ENCODE results near the gene SRRM5. TPM values are rescaled to one million over a fixed set of nuclear protein-coding genes. Genes with fewer than 3 reads are reported as not detected.
A peak's percentile ranks its signal among the peaks of the same experiment; 100 is the strongest.

Gene SRRM5
- total and polyA plus RNA-seq, 2 of the 4 experiments (the other 2 are of a cell fraction) = 0.10 TPM; not detected in 1

DNA sequence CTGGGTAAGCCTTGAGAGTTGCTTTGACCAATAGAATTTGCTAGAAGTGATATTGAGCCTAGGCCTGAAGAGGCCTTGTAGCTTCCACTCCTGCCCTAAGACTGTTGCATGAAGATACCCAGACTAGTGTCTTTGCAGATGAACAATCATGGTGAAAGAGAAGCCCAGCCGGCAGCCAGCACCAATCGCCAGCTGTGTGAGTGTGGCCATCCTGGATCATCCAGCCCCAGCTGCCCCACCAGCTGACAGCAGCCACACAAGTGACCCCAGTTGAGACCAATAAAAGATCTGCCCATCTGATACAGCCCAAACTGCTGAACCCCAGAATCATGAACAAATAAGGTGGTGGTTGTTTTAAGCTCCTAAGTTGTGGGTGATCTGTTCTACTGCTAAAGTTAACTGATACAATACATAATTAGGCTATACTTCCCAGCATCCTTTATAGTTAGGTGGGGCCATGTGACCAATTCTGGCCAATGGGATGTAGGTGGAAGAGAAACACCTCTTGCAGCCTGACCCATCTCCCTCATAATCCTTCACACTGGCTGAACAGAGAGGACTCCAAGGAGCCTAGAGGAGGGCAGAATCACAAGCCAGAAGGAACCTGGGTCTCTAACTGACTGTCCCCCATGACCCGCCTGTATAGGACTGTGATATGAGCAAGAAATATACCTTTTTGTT, 16.9 kb downstream of the SRRM5 start:
- 83% methylated on average over 1 of the region's 3 CpGs; no CpG with 5 or more reads in 1 of the 2 experiments for WGBS, 2 experiments (ENCODE audit: extremely low coverage in 2 of 2, insufficient read length in 1 of 2)
- no peak overlapping the region for H2AK9ac ChIP-seq (replicated peaks; ENCODE audit: low read depth, low read length, poor library complexity)
- dilution Hi-C loops (cut with HindIII; ENCODE audit: low sequenced_read_pairs, unreplicated experiment) (no loop called here), in situ Hi-C loops (cut with MboI; ENCODE audit: low sequenced_read_pairs) (no loop called here), intact Hi-C loops (cut with micrococcal nuclease) (no loop called here)
- no peaks in the 10 kb centered on the region for H3K9me3 ChIP-seq (ENCODE audit: control insufficient read depth, insufficient read depth, low read length)
- no peak overlapping the region for H3K4me3 ChIP-seq (ENCODE audit: insufficient read depth, low read depth, low read length)
- no peak overlapping the region for H4K8ac ChIP-seq (ENCODE audit: low read depth in 2 of 2, low read length in 2 of 2)
- no peak overlapping the region for H3K9ac ChIP-seq (ENCODE audit: low read depth, low read length)
- H2BK20ac ChIP-seq (ENCODE audit: low read depth, low read length) = no peak overlapping the region
- no peak overlapping the region for H4K91ac ChIP-seq (ENCODE audit: insufficient read depth, low read depth, low read length)
- no peaks in the 10 kb centered on the region for H3K36me3 ChIP-seq (ENCODE audit: control insufficient read depth, insufficient read depth, low read length)
- no peak overlapping the region for H3K4me2 ChIP-seq (ENCODE audit: low read depth, low read length)
- no peak overlapping the region for H4K5ac ChIP-seq (ENCODE audit: low read depth, low read length)
- H2AFZ ChIP-seq (replicated peaks; ENCODE audit: low read length, poor library complexity) = no peak overlapping the region
- no peak overlapping the region for H3K27ac ChIP-seq (ENCODE audit: insufficient read depth, low read length)
- no TSS peak for BruUV-seq (replicated peaks)
- POLR2A ChIA-PET (ENCODE audit: unreplicated experiment) = no interaction called here
- no peak for DNase-seq
- CTCF ChIA-PET = no interaction called here
- H3K4me1 ChIP-seq (ENCODE audit: control insufficient read depth, insufficient read depth, low read length) = no peaks in the 10 kb centered on the region
- H3K9me1 ChIP-seq (ENCODE audit: insufficient read depth, low read length) = no peaks in the 10 kb centered on the region
- no peak overlapping the region for H2BK120ac ChIP-seq (ENCODE audit: low read depth, low read length)
- H3K56ac ChIP-seq (ENCODE audit: extremely low read depth, insufficient read depth, low read length) = no peak overlapping the region
- H3K23ac ChIP-seq (ENCODE audit: low read depth, low read length) = no peak overlapping the region
- ATAC-seq (ENCODE audit: low read depth) = no peak
- H3K4ac ChIP-seq (ENCODE audit: low read depth, low read length) = no peak overlapping the region
- H4K20me1 ChIP-seq (ENCODE audit: insufficient read depth, low read length) = no peaks in the 10 kb centered on the region
- H3K18ac ChIP-seq (ENCODE audit: low read depth, low read length) = no peak overlapping the region
- H3K79me1 ChIP-seq (ENCODE audit: low read depth in 1 of 2, low read length in 2 of 2) = no peaks in the 10 kb centered on the region
- H2BK15ac ChIP-seq (ENCODE audit: low read depth, low read length) = no peak overlapping the region
- no peak overlapping the region for H3K14ac ChIP-seq (replicated peaks; ENCODE audit: low read depth, low read length)
- TF ChIP-seq SMC3 (IDR thresholded peaks at IDR 0.05; ENCODE audit: low read depth, low read length) = no peak
- TF ChIP-seq NFE2L2 (IDR thresholded peaks at IDR 0.05; ENCODE audit: low read depth, low read length) = no peak
- no peak for TF ChIP-seq ELK1 (IDR thresholded peaks at IDR 0.05; ENCODE audit: borderline replicate concordance, low read depth, low read length)
- no peak for TF ChIP-seq RFX5 (IDR thresholded peaks at IDR 0.05; ENCODE audit: low read depth, low read length)
- peak; percentile 59; the same call in 1 of the 2 replicates for TF ChIP-seq USF2 (IDR thresholded peaks at IDR 0.05; ENCODE audit: low read depth, low read length)
- H2BK5ac ChIP-seq (ENCODE audit: low read depth, low read length, poor library complexity, severe bottlenecking) = no peak overlapping the region
- H2AK5ac ChIP-seq (ENCODE audit: low read depth, low read length) = no peak overlapping the region
- 0 out of 2 replicates have a peak, but pooled peaks cover 2% of the 10 kb centered on the region for H3K27me3 ChIP-seq (ENCODE audit: control insufficient read depth, insufficient read depth, low read length)
